ENCODE measurements around the gene SLC44A5. TPM values are rescaled to one million over a fixed set of nuclear protein-coding genes. Genes with fewer than 3 reads are reported as not detected.

Gene SLC44A5
- total RNA-seq, 4 donors from 2014 or later = 0.11 to 2.0 (median 0.87) TPM

GRCh38 chr1:75233302-75233929 lies 377.5 kb downstream of the SLC44A5 start:
- Histone ChIP-seq H3K36me3 (no peaks in the 10 kb centered on the region), H3K4me1 (no peaks in the 10 kb centered on the region), H3K4me3 (replicated peaks in 1 of 3) (no peak overlapping the region), H3K27me3 (no peaks in the 10 kb centered on the region), H3K27ac (no peak overlapping the region), H3K9me3 (no peaks in the 10 kb centered on the region)
- WGBS, 2 donors = 15% methylated on average over 11 of the region's 11 CpGs
- TF ChIP-seq POLR2A (IDR thresholded peaks at IDR 0.05) (no peak), CTCF (IDR thresholded peaks at IDR 0.05) (peak in 5 of 6 experiments; percentile 12 to 66 (median 63))
- DNase-seq = no peak
- intact Hi-C loops (cut with DNase I) = no loop called here

- 69 to 77% methylated on average over 3 of the region's 3 CpGs for WGBS, 2 donors
Measured at GRCh38 chr1:75220072-75220471, 390.8 kb downstream of the SLC44A5 start.

GRCh38 chr1:75214017-75214416 lies 396.9 kb downstream of the SLC44A5 start:
- intact Hi-C loops (cut with DNase I) = no loop called here
- DNase-seq = no peak
- no peaks in the 10 kb centered on the region for H3K27me3 ChIP-seq
- H3K9me3 ChIP-seq = no peaks in the 10 kb centered on the region
- no peak for TF ChIP-seq POLR2A (IDR thresholded peaks at IDR 0.05)
- no peak for TF ChIP-seq CTCF (IDR thresholded peaks at IDR 0.05)
- no peak overlapping the region for H3K4me3 ChIP-seq (replicated peaks in 1 of 3)
- no peaks in the 10 kb centered on the region for H3K4me1 ChIP-seq
- no peak overlapping the region for H3K27ac ChIP-seq
- H3K36me3 ChIP-seq = no peaks in the 10 kb centered on the region

More at GRCh38 chr1:75220072-75220471, 390.8 kb downstream of the SLC44A5 start:
- no peak overlapping the region for H3K4me3 ChIP-seq (replicated peaks in 1 of 3)
- no peaks in the 10 kb centered on the region for H3K4me1 ChIP-seq
- no peaks in the 10 kb centered on the region for H3K36me3 ChIP-seq
- no peaks in the 10 kb centered on the region for H3K9me3 ChIP-seq
- H3K27me3 ChIP-seq = no peaks in the 10 kb centered on the region
- TF ChIP-seq CTCF (IDR thresholded peaks at IDR 0.05) (no peak), POLR2A (IDR thresholded peaks at IDR 0.05) (no peak)
- intact Hi-C loops (cut with DNase I) = no loop called here
- no peak overlapping the region for H3K27ac ChIP-seq
- no peak for DNase-seq

- no peaks in the 10 kb centered on the region for H3K4me1 ChIP-seq
- intact Hi-C loops (cut with DNase I) = no loop called here
- H3K4me3 ChIP-seq (replicated peaks in 1 of 3) = no peak overlapping the region
- no peaks in the 10 kb centered on the region for H3K9me3 ChIP-seq
- TF ChIP-seq POLR2A (IDR thresholded peaks at IDR 0.05) (no peak), CTCF (IDR thresholded peaks at IDR 0.05) (no peak)
- H3K36me3 ChIP-seq = no peaks in the 10 kb centered on the region
- no peaks in the 10 kb centered on the region for H3K27me3 ChIP-seq
- no peak for DNase-seq
- H3K27ac ChIP-seq = no peak overlapping the region
- 61 to 69% methylated on average over 1 of the region's 1 CpG for WGBS, 2 donors
Measured at GRCh38 chr1:75211648-75212047, 399.3 kb downstream of the SLC44A5 start.

- DNase-seq = no peak
- TF ChIP-seq POLR2A (IDR thresholded peaks at IDR 0.05) = no peak
- no peak for TF ChIP-seq CTCF (IDR thresholded peaks at IDR 0.05)
- intact Hi-C loops (cut with DNase I) = no loop called here
- H3K27me3 ChIP-seq = no peaks in the 10 kb centered on the region
- H3K27ac ChIP-seq = no peak overlapping the region
- H3K9me3 ChIP-seq = no peaks in the 10 kb centered on the region
- H3K36me3 ChIP-seq = no peaks in the 10 kb centered on the region
- no peak overlapping the region for H3K4me3 ChIP-seq (replicated peaks in 1 of 3)
- no peaks in the 10 kb centered on the region for H3K4me1 ChIP-seq
Measured at GRCh38 chr1:75208862-75209261, 402.1 kb downstream of the SLC44A5 start.

All from thyroid gland (tissue), 4 donors.